Measurements from ENCODE around the gene KRTAP5-9. TPM values are rescaled to one million over a fixed set of nuclear protein-coding genes. Genes with fewer than 3 reads are reported as not detected.
"Not testable (repeated sequence)": the region's sequence is repeated elsewhere in the genome, so short reads cannot be mapped to it uniquely, and the experiment has no call there.

The KRTAP5-9 gene
- total and polyA plus RNA-seq, 3 experiments from 2014 or later: not detected

GRCh38 chr11:71537977-71538665 is 10.1 kb upstream of the KRTAP5-9 start, which contains the start of gene KRTAP5-8:
Gene KRTAP5-8, plus strand, starts transcription at chr11:71538025. Its CDS starts 31 bp downstream, at chr11:71538056.
- H3K9me3 Mint-ChIP-seq; DNase-seq; H3K4me3 Mint-ChIP-seq; H3K4me3 ChIP-seq (ENCODE audit: low read length); H3K27me3 ChIP-seq (ENCODE audit: insufficient read depth, low read length, poor library complexity, severe bottlenecking); H3K9me3 ChIP-seq (ENCODE audit: low read length); H3K27ac Mint-ChIP-seq; CTCF ChIA-PET; H3K4me1 ChIP-seq (ENCODE audit: insufficient read depth, low read length); H3K4me1 Mint-ChIP-seq; POLR2A ChIA-PET; H3K27ac ChIP-seq (ENCODE audit: low read depth, low read length); H3K36me3 ChIP-seq (ENCODE audit: insufficient read depth, low read length): not testable (repeated sequence)
- Mint-ChIP-seq H3K27me3 (peaks cover 15 to 41% of the 10 kb centered on the region in 2 donors), H3K36me3 (peaks cover 0 to 11% (median 0%) of the 10 kb centered on the region in 3 donors)

GRCh38 chr11:71538666-71538990 is 9.6 kb upstream of the KRTAP5-9 start:
- no peaks in the 10 kb centered on the region for H3K9me3 ChIP-seq (ENCODE audit: low read length)
- no peaks in the 10 kb centered on the region for H3K36me3 ChIP-seq (ENCODE audit: insufficient read depth, low read length)
- H3K36me3 Mint-ChIP-seq: peaks cover 0 to 11% (median 0%) of the 10 kb centered on the region in 3 donors
- peaks cover 0 to 9% (median 5%) of the 10 kb centered on the region in 5 donors for H3K9me3 Mint-ChIP-seq
- no peak overlapping the region for H3K27ac ChIP-seq (ENCODE audit: low read depth, low read length)
- no peak for DNase-seq
- ChIA-PET POLR2A (no interaction called here), CTCF (no interaction called here)
- no peaks in the 10 kb centered on the region for H3K27me3 ChIP-seq (ENCODE audit: insufficient read depth, low read length, poor library complexity, severe bottlenecking)
- peaks cover 11 to 45% of the 10 kb centered on the region in 2 donors for H3K27me3 Mint-ChIP-seq
- no peak overlapping the region for H3K4me3 ChIP-seq (ENCODE audit: low read length)
- no peak overlapping the region for H3K4me3 Mint-ChIP-seq
- peaks cover 0 to 5% (median 2%) of the 10 kb centered on the region in 3 donors for H3K4me1 Mint-ChIP-seq
- no peak overlapping the region for H3K27ac Mint-ChIP-seq
- no peaks in the 10 kb centered on the region for H3K4me1 ChIP-seq (ENCODE audit: insufficient read depth, low read length)

GRCh38 chr11:71539017-71539416 is 9.2 kb upstream of the KRTAP5-9 start:
- H3K9me3 ChIP-seq (ENCODE audit: low read length): no peaks in the 10 kb centered on the region
- H3K27me3 Mint-ChIP-seq: peaks cover 11 to 45% of the 10 kb centered on the region in 2 donors
- H3K27me3 ChIP-seq (ENCODE audit: insufficient read depth, low read length, poor library complexity, severe bottlenecking): no peaks in the 10 kb centered on the region
- no peak overlapping the region for H3K27ac Mint-ChIP-seq
- no peaks in the 10 kb centered on the region for H3K4me1 ChIP-seq (ENCODE audit: insufficient read depth, low read length)
- no peaks in the 10 kb centered on the region for H3K36me3 ChIP-seq (ENCODE audit: insufficient read depth, low read length)
- peaks cover 0 to 8% (median 4%) of the 10 kb centered on the region in 3 donors for H3K4me1 Mint-ChIP-seq
- H3K36me3 Mint-ChIP-seq: peaks cover 0 to 11% (median 0%) of the 10 kb centered on the region in 3 donors
- POLR2A ChIA-PET: no interaction called here
- H3K4me3 ChIP-seq (ENCODE audit: low read length): no peak overlapping the region
- DNase-seq: no peak
- no peak overlapping the region for H3K27ac ChIP-seq (ENCODE audit: low read depth, low read length)
- CTCF ChIA-PET: no interaction called here
- no peak overlapping the region for H3K4me3 Mint-ChIP-seq
- H3K9me3 Mint-ChIP-seq: peaks cover 0 to 9% (median 5%) of the 10 kb centered on the region in 5 donors

GRCh38 chr11:71539971-71540370 is 8.2 kb upstream of the KRTAP5-9 start:
- DNase-seq; H3K36me3 ChIP-seq (ENCODE audit: insufficient read depth, low read length); H3K27ac Mint-ChIP-seq; H3K4me1 ChIP-seq (ENCODE audit: insufficient read depth, low read length); H3K4me3 Mint-ChIP-seq; H3K4me1 Mint-ChIP-seq; H3K4me3 ChIP-seq (ENCODE audit: low read length); POLR2A ChIA-PET; H3K9me3 ChIP-seq (ENCODE audit: low read length); H3K9me3 Mint-ChIP-seq; H3K27me3 ChIP-seq (ENCODE audit: insufficient read depth, low read length, poor library complexity, severe bottlenecking); H3K27ac ChIP-seq (ENCODE audit: low read depth, low read length); CTCF ChIA-PET: not testable (repeated sequence)
- Mint-ChIP-seq H3K27me3 (peaks cover 13 to 51% of the 10 kb centered on the region in 2 donors), H3K36me3 (peaks cover 0 to 11% (median 0%) of the 10 kb centered on the region in 3 donors)

GRCh38 chr11:71540521-71541304 is 7.5 kb upstream of the KRTAP5-9 start:
- H3K36me3 ChIP-seq (ENCODE audit: insufficient read depth, low read length); H3K4me3 ChIP-seq (ENCODE audit: low read length); DNase-seq; H3K9me3 ChIP-seq (ENCODE audit: low read length); H3K4me3 Mint-ChIP-seq; H3K4me1 ChIP-seq (ENCODE audit: insufficient read depth, low read length); H3K27me3 ChIP-seq (ENCODE audit: insufficient read depth, low read length, poor library complexity, severe bottlenecking); POLR2A ChIA-PET; CTCF ChIA-PET; H3K4me1 Mint-ChIP-seq; H3K27ac ChIP-seq (ENCODE audit: low read depth, low read length): not testable (repeated sequence)
- Mint-ChIP-seq H3K36me3 (peaks cover 0 to 11% (median 0%) of the 10 kb centered on the region in 3 donors), H3K27ac (peak overlapping the region in 1 of 8 donors; percentile 51), H3K9me3 (peaks cover 0 to 10% (median 5%) of the 10 kb centered on the region in 5 donors), H3K27me3 (peaks cover 16 to 52% of the 10 kb centered on the region in 2 donors)

- H3K9me3 Mint-ChIP-seq: peaks cover 0 to 10% (median 5%) of the 10 kb centered on the region in 5 donors
- no peak overlapping the region for H3K4me3 ChIP-seq (ENCODE audit: low read length)
- POLR2A ChIA-PET: no interaction called here
Measured at GRCh38 chr11:71542382-71542781, 5.8 kb upstream of the KRTAP5-9 start.

GRCh38 chr11:71542879-71543777 is 5.1 kb upstream of the KRTAP5-9 start:
- H3K36me3 Mint-ChIP-seq: peaks cover 0 to 11% (median 0%) of the 10 kb centered on the region in 3 donors
- H3K27me3 ChIP-seq (ENCODE audit: insufficient read depth, low read length, poor library complexity, severe bottlenecking): peaks cover 3% of the 10 kb centered on the region
- H3K9me3 ChIP-seq (ENCODE audit: low read length): no peaks in the 10 kb centered on the region
- no peaks in the 10 kb centered on the region for H3K36me3 ChIP-seq (ENCODE audit: insufficient read depth, low read length)
- peaks cover 0 to 10% (median 5%) of the 10 kb centered on the region in 5 donors for H3K9me3 Mint-ChIP-seq
- peaks cover 0 to 8% (median 7%) of the 10 kb centered on the region in 3 donors for H3K4me1 Mint-ChIP-seq
- H3K4me1 ChIP-seq (ENCODE audit: insufficient read depth, low read length): no peaks in the 10 kb centered on the region
- no peak overlapping the region for H3K27ac Mint-ChIP-seq
- DNase-seq: no peak
- peaks cover 21 to 58% of the 10 kb centered on the region in 2 donors for H3K27me3 Mint-ChIP-seq
- no peak overlapping the region for H3K4me3 Mint-ChIP-seq
- CTCF ChIA-PET: no interaction called here
- H3K4me3 ChIP-seq (ENCODE audit: low read length): no peak overlapping the region
- no peak overlapping the region for H3K27ac ChIP-seq (ENCODE audit: low read depth, low read length)
- POLR2A ChIA-PET: no interaction called here

More at GRCh38 chr11:71542382-71542781, 5.8 kb upstream of the KRTAP5-9 start:
- CTCF ChIA-PET: no interaction called here
- peaks cover 0 to 11% (median 0%) of the 10 kb centered on the region in 3 donors for H3K36me3 Mint-ChIP-seq
- H3K9me3 ChIP-seq (ENCODE audit: low read length): no peaks in the 10 kb centered on the region
- H3K27ac Mint-ChIP-seq: no peak overlapping the region
- no peaks in the 10 kb centered on the region for H3K36me3 ChIP-seq (ENCODE audit: insufficient read depth, low read length)
- no peak for DNase-seq
- H3K4me1 ChIP-seq (ENCODE audit: insufficient read depth, low read length): no peaks in the 10 kb centered on the region
- H3K27me3 ChIP-seq (ENCODE audit: insufficient read depth, low read length, poor library complexity, severe bottlenecking): no peaks in the 10 kb centered on the region
- H3K27ac ChIP-seq (ENCODE audit: low read depth, low read length): no peak overlapping the region
- H3K4me3 Mint-ChIP-seq: no peak overlapping the region
- H3K27me3 Mint-ChIP-seq: peaks cover 20 to 54% of the 10 kb centered on the region in 2 donors
- peaks cover 0 to 8% (median 7%) of the 10 kb centered on the region in 3 donors for H3K4me1 Mint-ChIP-seq

Data from CD8-positive, alpha-beta memory T cell (primary cell).